Adrenal gland (tissue), 5 donors: ENCODE results near the gene TRIM24.

Experiments
- POLR2A ChIP-seq, 2 donors: fragments of 450-650 bp; IDR thresholded peaks; one replicate each; pipeline ENCODE4 v1.6.1; 2017; ENCODE audit warnings: antibody characterized with exemption in 2 of 2, mild to moderate bottlenecking in 2 of 2, moderate library complexity in 1 of 2
- TF ChIP-seq, protein P1 (sequence below), 6 experiments: fragments of 450-650 bp in 4 of 6; fragments of 200-600 bp in 2 of 6; sonication (generic) in 1 of 6; IDR thresholded peaks; 1 replicate in 5 of 6; 2 replicates in 1 of 6; pipeline versions ENCODE4 v1.5.1 to v1.8.0; 2016 to 2021; ENCODE audit warnings: antibody characterized with exemption in 6 of 6, mild to moderate bottlenecking in 2 of 6, moderate library complexity in 1 of 6
- donor health status: DM: no; HTN: no; CAD: no.

DNA sequence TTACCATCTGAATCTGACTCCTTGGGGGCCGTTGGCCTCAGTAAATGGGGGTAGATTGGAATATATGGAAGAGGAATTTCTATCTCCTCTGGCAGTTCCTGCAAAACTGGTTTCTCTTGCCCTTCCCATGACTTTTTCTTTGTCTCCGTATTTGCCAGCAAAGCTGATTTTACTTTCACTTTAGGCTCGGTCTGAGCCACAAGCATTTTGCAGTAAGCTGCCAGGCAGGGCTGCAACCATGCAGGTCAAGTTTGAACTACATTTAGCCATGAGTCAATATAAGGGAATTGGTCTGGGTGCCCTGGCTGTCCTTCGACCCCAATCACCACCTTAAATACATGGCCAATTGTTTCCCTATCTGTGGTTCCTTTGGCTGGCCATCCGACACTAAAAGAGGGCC, 104.3 kb downstream of the TRIM24 start:
- TF ChIP-seq, protein P1, sequence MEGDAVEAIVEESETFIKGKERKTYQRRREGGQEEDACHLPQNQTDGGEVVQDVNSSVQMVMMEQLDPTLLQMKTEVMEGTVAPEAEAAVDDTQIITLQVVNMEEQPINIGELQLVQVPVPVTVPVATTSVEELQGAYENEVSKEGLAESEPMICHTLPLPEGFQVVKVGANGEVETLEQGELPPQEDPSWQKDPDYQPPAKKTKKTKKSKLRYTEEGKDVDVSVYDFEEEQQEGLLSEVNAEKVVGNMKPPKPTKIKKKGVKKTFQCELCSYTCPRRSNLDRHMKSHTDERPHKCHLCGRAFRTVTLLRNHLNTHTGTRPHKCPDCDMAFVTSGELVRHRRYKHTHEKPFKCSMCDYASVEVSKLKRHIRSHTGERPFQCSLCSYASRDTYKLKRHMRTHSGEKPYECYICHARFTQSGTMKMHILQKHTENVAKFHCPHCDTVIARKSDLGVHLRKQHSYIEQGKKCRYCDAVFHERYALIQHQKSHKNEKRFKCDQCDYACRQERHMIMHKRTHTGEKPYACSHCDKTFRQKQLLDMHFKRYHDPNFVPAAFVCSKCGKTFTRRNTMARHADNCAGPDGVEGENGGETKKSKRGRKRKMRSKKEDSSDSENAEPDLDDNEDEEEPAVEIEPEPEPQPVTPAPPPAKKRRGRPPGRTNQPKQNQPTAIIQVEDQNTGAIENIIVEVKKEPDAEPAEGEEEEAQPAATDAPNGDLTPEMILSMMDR (IDR thresholded peaks at IDR 0.05), result no peak
- TF ChIP-seq POLR2A (IDR thresholded peaks at IDR 0.05), result no peak
